GM21515 (cell line): ENCODE data around the gene LSM5.

ENCODE experiments used
- ATAC-seq: cut with Tn5 transposase; IDR thresholded peaks from one replicate; pipeline ENCODE4 v1.9.1; 2021; ENCODE audit not compliant: unreplicated experiment

Gene LSM5

GRCh38 chr7:32462977-32463376 is 27.2 kb downstream of the LSM5 start:
- ATAC-seq, result no peak

GRCh38 chr7:32462451-32462850 is 27.7 kb downstream of the LSM5 start:
- no peak for ATAC-seq

DNA sequence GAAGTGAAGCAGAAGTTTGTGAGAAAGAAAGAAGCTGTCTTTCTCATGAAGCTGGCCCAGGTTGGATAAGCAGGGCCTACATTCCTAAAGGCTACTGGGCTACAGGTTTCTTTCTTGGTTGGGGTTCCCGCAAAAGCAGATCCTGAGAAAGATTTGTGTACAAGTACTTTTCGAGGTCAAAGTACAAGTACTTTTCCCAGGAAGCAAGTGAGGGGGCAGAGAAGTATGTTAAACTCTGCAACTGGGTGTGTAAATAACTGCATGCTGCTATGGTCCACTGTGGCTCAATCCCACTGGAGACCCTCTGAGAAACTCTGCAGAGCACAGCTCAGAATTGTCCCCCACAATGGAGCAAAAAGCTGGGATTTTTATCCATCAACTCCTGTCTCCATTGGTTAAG is 28.7 kb downstream of the LSM5 start:
- no peak for ATAC-seq

DNA sequence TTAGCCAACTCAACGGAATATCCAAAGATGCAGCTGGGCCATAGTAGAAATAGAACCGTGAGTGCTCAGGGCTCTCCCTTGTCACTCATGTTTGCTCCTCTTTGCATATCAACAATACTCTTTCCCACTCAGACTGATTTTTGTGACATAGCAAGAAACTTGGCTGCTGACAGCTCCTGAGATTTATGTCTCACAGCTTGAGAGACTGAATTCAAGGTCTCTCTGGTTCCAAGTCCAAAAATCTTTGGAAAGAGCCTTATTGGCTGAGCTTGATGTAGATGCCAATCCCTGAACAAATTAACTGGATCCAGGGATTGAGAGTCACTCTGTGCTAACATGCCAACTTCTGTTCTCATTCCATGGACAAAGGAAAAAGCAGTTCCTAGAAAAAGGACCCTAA is 30.4 kb downstream of the LSM5 start:
- ATAC-seq, result no peak

DNA sequence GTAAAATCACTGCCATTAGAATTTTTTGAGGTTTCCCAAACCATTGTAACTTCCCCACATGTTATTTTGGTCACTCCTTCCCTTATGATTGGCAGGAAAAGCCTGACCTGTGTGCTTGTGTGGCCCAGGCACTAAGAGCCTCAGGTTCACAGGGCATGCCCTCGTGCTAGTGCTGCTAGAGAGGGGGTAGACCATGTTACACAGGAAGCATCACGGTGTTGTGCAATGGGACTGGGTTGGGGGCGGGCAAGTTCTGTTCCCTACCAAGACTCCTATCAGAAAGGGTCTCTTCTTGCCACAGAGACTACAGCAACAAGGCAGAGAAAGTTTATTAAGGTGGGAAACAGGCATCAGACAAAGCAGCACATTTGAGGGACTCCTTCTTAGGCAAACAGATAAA is 32.2 kb downstream of the LSM5 start:
- ATAC-seq, result no peak

DNA sequence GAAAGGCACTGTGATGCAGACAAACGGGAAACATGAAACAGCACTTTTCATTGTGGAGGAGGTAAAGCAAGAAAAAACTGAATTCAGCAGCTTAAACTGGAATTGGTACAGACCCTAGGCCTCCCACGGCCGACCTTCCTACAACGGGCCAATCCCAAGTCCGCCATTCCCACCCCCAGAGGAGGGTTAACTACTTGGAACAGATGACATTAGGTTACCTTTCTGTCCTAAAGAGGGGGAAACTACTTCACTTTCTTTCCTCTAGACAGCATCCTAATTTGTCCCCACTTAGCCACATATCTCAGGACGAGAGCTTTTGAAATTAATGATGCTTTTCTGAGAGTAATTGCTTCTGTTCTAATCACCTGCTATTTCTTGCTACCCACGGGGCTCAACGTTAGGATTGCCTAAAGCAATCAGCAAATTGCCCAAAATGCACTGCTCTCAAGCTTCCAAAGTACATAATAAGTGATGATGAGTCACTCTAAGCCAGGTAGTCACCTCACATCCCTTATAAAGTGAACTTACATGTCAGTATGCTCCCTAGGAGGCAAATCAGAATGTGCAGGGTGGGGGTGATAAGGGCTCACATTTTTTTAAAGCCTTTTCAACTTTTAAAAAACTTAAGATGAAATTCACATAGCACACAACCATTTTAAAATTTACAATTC is 36.7 kb downstream of the LSM5 start:
- ATAC-seq, result no peak

- ATAC-seq, result no peak
Observed at GRCh38 chr7:32447218-32447617, 43.0 kb downstream of the LSM5 start.

DNA sequence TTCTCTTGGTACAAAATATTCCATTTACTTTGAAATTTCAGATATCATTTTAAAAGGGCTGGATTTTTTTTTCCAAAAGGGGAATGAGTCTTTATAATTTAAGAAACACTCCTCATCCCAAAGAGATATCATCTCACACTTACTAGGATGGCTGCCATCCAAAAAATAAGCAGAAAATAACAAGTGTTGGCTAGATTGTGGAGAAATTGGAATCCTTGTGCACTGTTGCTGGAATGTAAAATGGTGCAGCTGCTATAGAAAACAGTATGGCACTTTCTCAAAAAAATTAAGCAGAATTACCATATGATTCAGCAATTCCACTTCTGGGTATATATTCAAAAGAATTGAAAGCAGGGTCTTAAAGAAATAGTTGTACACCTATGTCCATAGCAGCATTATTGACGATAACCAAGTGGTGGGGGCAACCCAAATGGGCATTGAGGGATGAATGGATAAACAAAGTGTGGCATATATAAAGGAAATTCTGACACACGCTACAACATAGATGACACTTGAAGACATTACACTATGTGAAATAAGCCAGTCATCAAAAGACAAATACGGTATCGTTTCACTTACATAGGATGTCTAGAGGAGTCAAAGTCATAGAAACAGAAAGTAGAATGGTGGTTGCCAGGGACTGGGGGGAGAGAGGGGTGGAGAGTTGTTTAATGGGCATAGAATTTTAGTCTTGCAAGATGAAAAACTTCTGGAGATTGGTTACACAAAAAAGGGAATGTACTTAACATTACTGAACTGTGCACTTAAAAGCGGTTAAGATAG is 53.8 kb downstream of the LSM5 start:
- no peak for ATAC-seq
